GM18517 (cell line): ENCODE measurements around the gene ETFB.

ENCODE experiments used
- ATAC-seq: cut with Tn5 transposase; IDR thresholded peaks from one replicate; pipeline ENCODE4 v1.9.1; 2021; ENCODE audit warnings: mild to moderate bottlenecking, moderate library complexity; ENCODE audit not compliant: unreplicated experiment

ETFB gene

DNA sequence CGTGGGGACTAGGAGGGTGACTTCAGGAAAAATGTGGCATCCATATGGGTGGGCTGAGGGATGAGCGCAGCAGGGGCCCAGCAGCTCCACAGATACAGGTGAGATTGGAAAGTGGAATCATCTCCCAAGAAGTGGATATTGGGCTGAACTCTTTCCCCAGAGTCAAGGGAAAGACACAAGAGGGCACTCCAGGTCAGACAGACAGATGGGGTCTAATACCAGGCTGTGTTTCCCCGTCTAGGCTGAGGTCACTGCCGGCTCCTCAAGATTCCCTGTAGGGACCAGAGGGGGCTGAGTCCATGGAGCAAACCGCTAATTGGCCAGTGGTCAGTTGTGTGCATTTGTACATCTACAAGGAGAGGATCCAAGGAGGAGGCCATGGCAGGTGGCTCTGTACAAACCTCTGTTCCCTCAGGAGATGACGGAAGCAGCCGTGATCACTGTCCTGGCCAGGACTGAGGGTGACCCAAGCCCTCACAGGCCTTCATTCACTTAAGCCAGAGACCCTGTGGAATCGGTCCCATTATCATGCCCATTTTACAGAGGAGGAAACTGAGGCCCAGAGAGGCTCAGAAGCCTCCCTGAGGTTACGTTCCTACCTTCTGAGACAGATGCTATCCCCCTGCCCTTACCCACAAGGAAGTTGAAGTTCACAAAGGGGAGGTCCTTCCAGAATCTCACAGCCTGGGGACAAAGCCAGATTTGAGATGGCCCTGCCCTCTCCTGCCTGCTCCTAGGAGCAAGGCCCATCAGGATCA, 69.7 kb downstream of the ETFB start:
- no peak for ATAC-seq

GRCh38 chr19:51295382-51296126, 70.6 kb downstream of the ETFB start:
- ATAC-seq: no peak
